Anterior cingulate cortex (tissue), 58 donors: ENCODE measurements around the gene SEMA4F.

ENCODE experiments used
- DNase-seq, 58 donors: peaks; one replicate each; lab custom pipeline; 2025; lab: John Stamatoyannopoulos, UW

The SEMA4F gene

DNA sequence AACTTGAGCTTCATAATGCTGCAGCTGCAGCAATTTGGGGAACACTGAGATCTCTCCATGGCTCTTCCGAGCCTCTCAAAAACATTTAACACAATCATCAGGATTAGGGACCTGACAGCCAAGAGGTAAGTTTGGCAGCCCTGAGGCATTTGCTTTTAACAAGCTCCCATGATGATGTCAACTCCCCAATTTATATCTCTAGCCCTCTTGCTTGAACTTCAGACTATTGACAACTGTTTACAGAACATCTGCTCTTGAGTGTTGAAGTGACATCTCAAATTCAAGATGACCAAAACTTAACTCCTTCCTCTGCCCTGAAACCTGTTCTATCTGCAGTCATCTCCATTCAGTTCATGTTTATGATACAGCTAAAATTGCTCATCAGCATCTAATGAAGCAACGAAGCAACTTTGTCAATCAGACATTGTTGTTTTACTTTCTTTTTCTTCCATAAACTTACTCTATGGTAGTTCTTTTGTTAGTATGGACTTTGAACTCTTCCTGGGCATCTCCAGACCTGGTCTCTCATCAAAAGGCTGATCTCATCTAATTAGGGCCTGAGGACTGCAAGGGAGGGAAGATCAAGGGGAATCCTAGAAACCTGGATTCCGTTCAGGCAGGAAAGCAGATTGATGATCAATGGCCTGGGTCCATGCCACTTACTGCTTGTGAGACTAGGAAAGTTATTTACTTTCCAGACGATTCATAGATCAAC is 48.1 kb downstream of the SEMA4F start:
- DNase-seq: no peak

DNA sequence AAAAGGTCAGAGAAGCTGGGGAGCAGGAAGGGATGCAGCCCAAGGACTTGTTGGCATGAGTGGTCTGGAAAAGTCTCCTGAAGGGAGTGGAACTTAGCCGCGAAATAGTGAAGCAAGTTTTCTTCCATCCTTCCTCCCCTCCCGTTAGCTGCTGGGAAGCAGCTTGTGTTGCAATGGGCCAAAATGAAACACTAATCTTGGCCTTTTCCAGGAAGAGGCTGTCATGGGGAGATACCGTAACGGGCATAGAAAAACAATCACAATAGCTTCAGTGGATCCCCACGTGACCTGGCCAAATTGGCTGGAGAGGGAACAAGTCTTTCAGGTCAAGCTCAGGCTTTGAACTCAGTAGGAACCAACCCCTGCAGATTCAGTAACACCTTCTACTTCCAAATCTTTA is 49.3 kb downstream of the SEMA4F start:
- no peak for DNase-seq

DNA sequence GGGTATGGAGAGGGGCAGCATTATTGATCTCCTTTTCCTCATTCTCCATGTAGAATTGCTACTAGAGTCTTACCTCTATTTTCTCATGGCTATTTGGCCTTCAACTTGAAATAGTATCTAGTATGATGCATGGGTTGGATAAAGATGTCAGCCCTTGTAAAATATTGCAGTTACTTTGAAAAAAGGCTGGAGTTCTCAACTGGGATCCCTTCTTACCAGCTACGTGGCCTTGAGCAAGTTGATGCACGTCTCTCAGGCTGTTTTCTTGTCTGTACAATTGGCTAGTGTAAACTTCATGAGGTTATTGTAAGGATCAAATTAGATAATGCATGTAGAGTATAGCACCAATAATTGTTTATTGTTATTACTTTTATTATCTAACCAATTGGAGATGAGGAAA is 50.2 kb downstream of the SEMA4F start:
- DNase-seq: no peak

DNA sequence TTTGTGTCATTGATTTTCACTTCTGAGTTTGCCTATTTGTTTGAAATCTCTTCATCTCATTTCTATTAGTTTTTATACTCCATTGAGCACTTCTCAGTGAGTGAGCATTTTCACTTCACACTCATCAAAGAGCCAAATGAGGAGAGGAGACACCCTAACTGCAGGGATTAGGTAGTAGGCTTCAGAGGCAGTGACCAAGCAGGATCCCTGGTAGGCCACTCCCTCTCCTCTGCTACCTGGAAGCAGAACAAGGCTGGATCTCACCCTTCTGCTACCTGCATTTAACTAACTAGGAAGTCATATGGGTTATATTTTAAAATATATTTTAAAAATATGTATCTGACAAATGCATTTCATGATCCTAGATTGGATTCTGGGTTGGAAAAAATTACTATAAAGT is 52.7 kb downstream of the SEMA4F start:
- no peak for DNase-seq

DNA sequence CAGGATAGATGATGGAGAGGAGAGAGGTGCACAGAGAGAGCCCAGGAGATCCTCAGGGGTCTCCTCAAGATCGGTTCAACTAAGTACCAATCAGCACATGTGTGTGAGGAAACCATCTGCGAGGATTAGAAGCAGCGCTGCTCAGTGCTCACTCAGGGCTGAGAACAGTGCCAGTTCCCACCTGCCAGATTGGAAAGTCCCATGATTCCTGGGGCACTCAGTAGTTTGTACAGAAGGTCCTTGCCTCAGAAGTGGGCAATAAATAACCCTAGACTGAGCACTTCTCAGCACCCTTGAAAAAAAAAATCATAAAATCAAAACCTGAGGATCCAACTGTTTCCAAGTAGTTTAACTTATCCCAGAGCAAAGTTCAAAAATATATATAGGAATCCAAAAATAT is 53.8 kb downstream of the SEMA4F start:
- no peak for DNase-seq

DNA sequence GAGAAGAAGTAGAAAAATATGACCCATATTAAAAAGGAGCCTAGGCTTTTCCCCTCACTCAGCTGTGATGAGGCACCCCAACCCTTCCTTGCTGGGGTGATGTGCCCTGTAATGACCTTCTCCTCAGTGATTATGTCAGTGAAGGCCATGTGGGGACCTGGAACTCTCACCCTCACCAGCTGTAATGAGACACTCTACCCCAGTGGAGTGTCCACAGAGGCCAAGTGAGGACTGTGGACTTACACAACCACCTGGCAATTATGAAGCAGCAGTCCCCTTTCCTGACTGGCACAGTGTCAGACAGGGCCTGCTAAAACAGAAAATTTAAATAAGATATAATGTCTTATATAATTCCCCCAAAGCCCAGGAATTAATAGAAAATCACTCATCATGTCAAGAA is 54.2 kb downstream of the SEMA4F start:
- DNase-seq: no peak

DNA sequence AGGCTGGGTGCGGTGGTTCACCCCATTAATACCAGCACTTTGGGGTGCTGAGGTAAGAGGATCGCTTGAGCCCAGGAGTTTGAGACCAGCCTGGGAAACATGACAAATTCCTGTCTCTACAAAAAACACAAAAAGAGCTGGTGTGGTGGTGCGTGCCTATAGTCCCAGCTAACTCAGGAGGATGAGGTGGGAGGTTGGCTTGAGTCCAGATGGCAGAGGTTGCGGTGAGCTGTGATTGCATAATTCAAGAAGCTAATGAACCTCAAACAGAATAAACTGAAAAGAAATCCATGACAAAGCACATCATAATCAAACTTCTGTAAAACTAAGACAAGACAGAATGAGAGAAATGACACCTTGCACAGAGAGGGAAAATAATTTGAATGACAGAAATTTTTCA is 54.8 kb downstream of the SEMA4F start:
- DNase-seq: peak in 1 of 58 donors; percentile 2

DNA sequence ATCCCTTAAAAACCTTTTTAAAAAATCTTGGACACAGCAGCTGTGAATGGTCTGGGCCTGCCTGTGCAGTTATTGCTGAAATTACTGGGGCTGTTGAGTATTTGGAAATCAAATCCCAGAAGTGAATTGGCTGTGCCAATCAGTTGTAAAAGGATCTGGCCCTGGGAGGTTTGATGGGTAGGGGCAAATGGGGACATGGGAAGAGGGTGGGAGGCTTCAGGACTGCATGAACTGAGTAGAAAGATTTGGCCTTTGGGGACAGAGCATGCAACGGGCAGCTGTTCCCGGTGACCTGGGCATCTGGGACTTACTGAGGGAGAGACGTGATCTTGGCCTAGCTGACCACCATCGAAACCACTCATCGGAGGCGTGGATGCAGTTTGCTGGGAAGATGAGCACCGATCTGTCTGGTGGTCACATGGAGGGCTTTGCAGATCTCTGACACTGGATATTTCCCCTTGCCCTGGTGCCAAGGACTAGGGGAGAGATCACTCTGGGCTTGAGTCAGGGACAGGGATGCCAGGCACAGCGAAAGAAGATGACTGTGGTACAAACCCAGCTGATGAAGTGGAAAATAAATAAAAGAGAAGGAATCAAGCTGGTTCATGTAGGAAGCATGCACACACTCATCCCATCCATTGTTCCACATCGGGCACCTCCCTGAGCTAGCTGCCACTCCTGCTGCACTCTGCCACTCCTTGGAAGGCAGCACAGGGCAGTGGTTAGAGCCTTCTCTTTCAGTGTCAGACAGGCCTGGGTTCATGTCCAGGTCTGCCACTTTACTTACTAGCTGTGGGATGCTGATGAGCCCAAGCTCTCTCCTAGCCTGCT is 58.4 kb downstream of the SEMA4F start:
- DNase-seq: no peak

DNA sequence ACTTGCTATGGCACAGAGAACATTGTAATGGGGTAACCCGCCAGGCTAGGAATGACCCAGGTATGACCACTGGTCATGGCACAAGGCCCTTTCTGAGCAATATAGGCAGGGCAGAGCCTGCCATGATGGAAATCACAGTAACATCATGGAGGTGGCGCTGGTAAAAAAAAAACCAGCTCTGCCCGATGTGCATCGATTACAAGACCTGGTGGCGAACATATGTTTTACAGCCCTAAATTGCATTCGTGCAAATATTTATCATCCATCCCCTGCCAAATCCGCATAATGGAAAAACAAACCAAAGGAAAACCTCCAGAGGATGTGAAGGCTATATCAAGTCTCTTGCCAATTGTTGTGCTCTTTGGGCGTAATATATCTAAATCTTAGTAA is 60.6 kb downstream of the SEMA4F start:
- DNase-seq: peak in 1 of 58 donors; percentile 2

DNA sequence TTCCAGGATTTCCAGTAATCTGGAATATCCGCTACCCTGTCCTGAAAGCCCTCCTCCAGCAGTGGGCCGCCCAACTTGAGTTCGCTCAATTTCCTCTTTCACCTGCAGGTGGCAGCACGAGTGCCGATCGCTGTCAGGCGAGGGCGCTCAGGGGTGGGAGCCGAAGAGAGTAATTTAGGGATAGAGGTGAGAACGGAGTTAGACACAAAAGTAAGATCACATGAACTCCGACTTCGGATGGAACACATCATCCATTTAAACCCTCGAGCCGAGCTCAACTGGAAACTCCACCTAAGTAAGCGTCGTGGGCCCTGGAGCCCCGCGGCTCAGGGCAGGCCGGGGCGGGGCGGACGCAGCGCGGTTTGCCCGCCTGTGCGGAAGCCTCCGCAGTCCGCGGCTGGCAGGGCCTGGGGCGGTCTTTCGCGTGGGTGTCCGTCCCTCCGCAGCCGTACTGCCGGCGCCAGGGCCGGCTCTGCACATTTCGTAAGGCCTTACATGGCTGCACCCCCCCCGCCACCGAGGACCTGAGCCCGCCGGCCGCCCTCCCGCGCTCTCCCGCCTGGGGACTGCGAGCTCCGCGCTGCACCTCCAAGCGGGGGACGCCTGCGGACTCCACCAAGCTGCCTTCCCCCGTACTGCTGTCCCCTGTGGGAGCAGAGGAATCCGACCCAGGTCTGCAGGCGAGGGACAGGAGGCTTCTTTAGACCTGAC is 61.2 kb downstream of the SEMA4F start:
- peak in 55 of 58 donors; percentile 10 to 81 (median 47) for DNase-seq

DNA sequence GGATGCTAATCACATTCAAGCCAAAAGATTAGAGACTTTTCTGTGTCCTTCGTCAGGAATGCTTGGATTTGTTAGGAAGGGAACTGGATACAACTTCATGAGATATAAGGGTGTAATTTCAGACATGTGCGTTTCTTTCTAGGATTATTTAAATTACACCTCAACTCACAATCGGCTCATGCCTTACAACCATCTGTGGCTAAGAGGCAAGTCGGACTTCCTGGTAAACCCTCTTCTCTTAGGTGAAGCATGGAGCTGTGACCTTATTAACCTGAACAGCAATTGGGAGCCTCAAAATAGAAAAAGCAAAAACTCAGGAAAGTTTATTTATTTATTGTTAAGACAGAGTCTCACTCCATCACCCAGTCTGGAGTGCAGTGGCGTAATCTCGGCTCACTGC is 61.8 kb downstream of the SEMA4F start:
- no peak for DNase-seq

DNA sequence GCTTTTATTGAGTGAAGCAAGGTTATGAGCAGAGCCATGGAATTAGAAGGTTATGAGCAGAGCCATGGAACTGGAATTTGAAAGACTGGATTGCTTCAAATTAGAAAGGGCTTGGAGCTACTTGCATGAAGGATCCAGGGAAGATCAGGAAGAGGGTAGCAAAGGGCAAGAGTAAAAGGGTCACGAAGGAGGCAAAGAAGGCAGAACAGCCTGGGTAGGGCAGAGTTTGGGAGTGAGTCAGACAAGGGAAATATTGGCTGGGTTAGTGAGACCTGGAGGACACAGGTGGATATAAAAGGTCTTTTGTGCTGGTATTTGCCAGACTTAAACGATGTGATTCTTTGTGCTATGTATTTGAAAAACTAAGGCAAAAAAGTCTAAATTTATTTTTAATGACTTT is 65.0 kb downstream of the SEMA4F start:
- no peak for DNase-seq

DNA sequence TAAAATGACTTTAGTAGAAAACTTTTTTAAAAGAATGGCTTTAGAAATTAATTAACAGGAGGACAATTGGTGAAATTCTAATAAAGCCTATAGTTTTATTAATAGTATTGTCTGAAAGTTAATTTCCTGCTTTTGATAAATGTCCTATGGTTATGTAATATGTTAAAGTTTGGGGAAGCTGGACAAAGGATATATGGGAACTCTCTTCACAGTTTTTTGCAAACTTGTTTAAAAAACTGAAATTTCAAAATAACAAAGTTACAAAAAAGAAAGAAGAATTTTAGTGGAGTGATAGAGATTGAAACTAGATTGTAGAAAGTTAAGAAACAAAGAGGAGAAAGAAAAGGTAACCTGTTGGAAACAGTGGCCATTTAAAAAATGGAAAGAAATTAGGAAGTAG is 67.3 kb downstream of the SEMA4F start:
- DNase-seq: no peak

DNA sequence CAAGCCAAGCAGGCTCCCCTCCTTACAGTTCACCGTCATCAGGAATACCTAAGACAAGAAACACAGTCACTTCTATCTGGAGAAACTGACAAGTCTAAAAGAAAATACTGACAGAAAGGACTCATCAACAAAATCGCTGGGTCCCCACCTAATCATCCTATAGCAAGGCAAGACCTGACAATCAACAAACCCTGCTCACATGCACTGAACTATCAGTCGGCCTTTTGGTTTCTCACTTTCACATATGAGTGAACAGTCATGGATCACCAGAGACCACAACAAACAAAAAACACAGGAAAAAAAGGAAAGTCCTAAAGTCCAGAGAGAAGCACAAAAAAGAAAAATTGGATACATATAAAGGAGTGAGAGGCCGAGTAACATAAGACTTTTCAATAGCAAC is 70.4 kb downstream of the SEMA4F start:
- DNase-seq: no peak

DNA sequence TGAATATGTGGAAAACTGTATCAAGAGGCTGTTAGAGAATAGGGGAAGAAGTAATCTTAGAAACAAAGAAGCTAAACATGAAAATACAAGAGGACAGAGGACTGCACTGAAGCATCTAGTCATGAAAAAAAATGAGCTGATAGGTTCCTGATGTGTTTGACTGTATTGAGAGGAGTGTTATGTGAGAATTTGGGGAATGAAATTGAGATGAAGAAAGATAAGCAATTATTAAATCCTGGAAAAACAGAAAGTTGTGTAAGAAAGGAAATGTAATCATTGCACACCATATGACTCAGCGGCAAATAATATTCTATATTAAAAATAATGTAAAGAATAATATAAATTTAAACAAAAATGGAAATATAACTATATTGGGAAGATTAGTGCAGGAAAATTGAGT is 71.2 kb downstream of the SEMA4F start:
- no peak for DNase-seq

DNA sequence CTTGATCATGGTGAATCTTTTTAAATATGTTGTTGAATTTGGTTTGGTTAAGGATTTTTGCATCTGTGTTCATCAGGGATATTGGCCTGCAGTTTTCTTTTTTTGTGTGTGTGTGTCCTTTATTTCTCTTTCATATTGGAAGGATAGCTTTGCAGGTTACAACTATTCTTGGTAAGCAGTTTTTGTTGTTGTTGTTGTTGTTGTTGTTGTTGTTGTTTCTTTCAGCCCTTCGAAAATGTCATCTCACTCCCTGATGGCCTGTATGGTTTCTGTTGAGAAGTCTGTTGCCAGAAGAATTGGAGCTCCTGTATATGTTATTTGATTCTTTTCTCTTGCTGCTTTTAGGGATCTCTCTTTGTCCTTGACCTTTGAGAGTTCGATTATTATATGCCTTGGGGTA is 74.8 kb downstream of the SEMA4F start:
- DNase-seq: no peak

DNA sequence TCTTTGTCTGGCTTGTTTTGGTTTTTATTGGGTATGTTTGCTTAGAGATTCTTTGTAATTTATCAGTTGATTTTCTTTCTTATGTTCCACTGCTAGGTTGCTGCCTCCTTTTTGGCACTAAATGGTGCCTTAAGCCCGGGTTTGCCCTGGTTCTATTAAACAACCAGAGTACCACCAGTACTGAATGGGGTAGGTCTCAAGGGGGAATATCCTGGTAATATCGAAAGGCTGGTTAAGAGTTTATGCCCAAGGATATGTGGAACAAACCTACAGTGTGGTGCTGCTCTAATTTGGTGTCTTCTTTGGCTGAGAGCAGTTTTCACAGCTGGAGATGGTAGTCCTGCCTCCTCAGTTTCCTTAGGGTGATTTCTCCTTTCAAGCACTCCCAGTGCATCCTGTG is 76.5 kb downstream of the SEMA4F start:
- DNase-seq: no peak
